ENCODE measurements around the gene ADGRB3. TPM values are rescaled to one million over a fixed set of nuclear protein-coding genes. Genes with fewer than 3 reads are reported as not detected.

Gene ADGRB3
- total RNA-seq, 6 donors from 2014 or later = 1.1 to 7.3 (median 3.0) TPM

- no peak for ATAC-seq (ENCODE audit: low FRiP score in 2 of 2)
- no peak for DNase-seq
- Histone ChIP-seq H3K27me3 (no peaks in the 10 kb centered on the region), H3K36me3 (no peaks in the 10 kb centered on the region), H3K4me3 (no peak overlapping the region), H3K4me1 (no peaks in the 10 kb centered on the region), H3K27ac (no peak overlapping the region), H3K9me3 (no peaks in the 10 kb centered on the region)
- no peak for TF ChIP-seq POLR2AphosphoS5 (IDR thresholded peaks at IDR 0.05)
- no peak for TF ChIP-seq CTCF (IDR thresholded peaks at IDR 0.05)
- TF ChIP-seq EP300 (IDR thresholded peaks at IDR 0.05) = no peak
- TF ChIP-seq POLR2A (IDR thresholded peaks at IDR 0.05) = no peak
- 68 to 72% methylated on average over 2 of the region's 2 CpGs for WGBS, 2 donors
Measured at GRCh38 chr6:68915586-68915985, 280.5 kb downstream of the ADGRB3 start.

DNA sequence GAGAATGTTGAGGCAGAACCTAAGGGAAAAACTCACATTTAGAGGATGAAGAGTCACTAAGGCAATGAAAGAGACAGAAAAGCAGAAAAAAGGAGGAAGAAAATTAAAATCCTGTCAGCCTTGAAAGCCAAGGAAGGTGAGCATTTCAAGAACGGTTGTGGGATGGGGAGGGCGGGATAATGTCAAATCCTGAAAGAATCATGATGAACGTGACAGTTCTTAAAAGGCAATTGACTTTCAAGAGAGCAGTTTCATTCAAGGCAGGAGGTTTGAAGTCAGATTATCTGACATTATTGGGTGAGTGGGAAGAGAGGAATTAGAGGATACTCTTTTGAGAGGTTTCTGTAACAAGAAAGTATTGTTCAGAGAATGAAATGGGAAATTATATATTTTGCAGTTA lies 284.5 kb downstream of the ADGRB3 start:
- no peaks in the 10 kb centered on the region for H3K27me3 ChIP-seq
- TF ChIP-seq CTCF (IDR thresholded peaks at IDR 0.05) = no peak
- TF ChIP-seq EP300 (IDR thresholded peaks at IDR 0.05) = no peak
- TF ChIP-seq POLR2A (IDR thresholded peaks at IDR 0.05) = no peak
- TF ChIP-seq POLR2AphosphoS5 (IDR thresholded peaks at IDR 0.05) = no peak
- 80 to 83% methylated on average over 3 of the region's 3 CpGs for WGBS, 2 donors
- no peak for DNase-seq
- no peaks in the 10 kb centered on the region for H3K36me3 ChIP-seq
- H3K4me1 ChIP-seq = no peaks in the 10 kb centered on the region
- H3K9me3 ChIP-seq = no peaks in the 10 kb centered on the region
- no peak overlapping the region for H3K4me3 ChIP-seq
- H3K27ac ChIP-seq = no peak overlapping the region
- ATAC-seq (ENCODE audit: low FRiP score in 2 of 2) = no peak

DNA sequence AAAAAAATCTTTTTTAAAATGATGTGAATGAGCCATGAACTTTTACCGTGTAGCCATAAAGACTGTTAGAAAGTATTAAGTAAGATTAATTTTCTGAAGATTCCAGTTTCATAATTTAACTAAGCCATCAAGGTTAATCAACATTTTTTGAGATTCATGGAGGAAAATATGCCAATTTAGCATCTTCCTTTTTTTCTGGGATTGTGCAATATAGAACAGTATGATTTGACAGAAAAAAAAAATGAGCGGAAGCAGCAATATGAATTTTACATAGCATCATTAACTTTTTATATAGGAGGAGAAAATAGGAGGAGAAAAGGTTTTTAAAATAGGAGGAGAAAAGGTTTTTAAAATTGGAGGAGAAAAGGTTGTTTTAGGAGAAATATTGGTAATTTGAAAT lies 306.3 kb downstream of the ADGRB3 start:
- TF ChIP-seq POLR2AphosphoS5 (IDR thresholded peaks at IDR 0.05) (no peak), EP300 (IDR thresholded peaks at IDR 0.05) (no peak), POLR2A (IDR thresholded peaks at IDR 0.05) (no peak), CTCF (IDR thresholded peaks at IDR 0.05) (no peak)
- DNase-seq = no peak
- Histone ChIP-seq H3K4me1 (no peaks in the 10 kb centered on the region), H3K27ac (no peak overlapping the region), H3K4me3 (no peak overlapping the region), H3K9me3 (no peaks in the 10 kb centered on the region), H3K36me3 (no peaks in the 10 kb centered on the region), H3K27me3 (no peaks in the 10 kb centered on the region)
- no peak for ATAC-seq (ENCODE audit: low FRiP score in 2 of 2)
- WGBS, 2 donors = 89 to 94% methylated on average over 2 of the region's 2 CpGs

- Histone ChIP-seq H3K4me1 (no peaks in the 10 kb centered on the region), H3K27me3 (no peaks in the 10 kb centered on the region), H3K27ac (no peak overlapping the region), H3K9me3 (no peaks in the 10 kb centered on the region), H3K4me3 (no peak overlapping the region), H3K36me3 (no peaks in the 10 kb centered on the region)
- no peak for TF ChIP-seq CTCF (IDR thresholded peaks at IDR 0.05)
- TF ChIP-seq POLR2A (IDR thresholded peaks at IDR 0.05) = no peak
- TF ChIP-seq POLR2AphosphoS5 (IDR thresholded peaks at IDR 0.05) = no peak
- TF ChIP-seq EP300 (IDR thresholded peaks at IDR 0.05) = no peak
- DNase-seq (no peak), ATAC-seq (ENCODE audit: low FRiP score in 2 of 2) (no peak)
- WGBS, 2 donors = 72 to 87% methylated on average over 5 of the region's 5 CpGs
Measured at GRCh38 chr6:68947721-68948120, 312.6 kb downstream of the ADGRB3 start.

DNA sequence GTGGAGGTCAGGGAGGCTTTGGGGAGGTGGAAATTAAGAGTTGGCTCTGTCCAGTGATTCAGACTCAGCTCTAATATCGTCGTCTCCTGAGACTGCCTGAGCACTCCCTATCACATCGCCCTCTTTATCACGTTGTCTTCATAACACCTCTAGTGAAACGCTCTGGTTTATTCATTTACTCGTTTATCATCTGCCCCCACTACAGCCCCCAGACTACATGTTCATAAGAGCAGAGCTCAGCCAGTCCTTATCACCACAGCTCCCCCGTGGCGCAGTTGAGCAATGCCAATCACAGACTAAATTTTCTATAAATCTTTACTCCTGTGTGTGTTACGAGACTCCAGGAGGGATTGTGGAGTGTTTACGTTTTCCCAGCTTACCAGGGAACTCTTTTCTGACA lies 316.2 kb downstream of the ADGRB3 start:
- WGBS, 2 donors = 42 to 47% methylated on average over 10 of the region's 10 CpGs
- Histone ChIP-seq H3K36me3 (no peaks in the 10 kb centered on the region), H3K27ac (no peak overlapping the region), H3K4me1 (no peaks in the 10 kb centered on the region), H3K9me3 (no peaks in the 10 kb centered on the region), H3K4me3 (no peak overlapping the region), H3K27me3 (no peaks in the 10 kb centered on the region)
- no peak for ATAC-seq (ENCODE audit: low FRiP score in 2 of 2)
- no peak for TF ChIP-seq CTCF (IDR thresholded peaks at IDR 0.05)
- TF ChIP-seq POLR2A (IDR thresholded peaks at IDR 0.05) = no peak
- no peak for TF ChIP-seq POLR2AphosphoS5 (IDR thresholded peaks at IDR 0.05)
- no peak for TF ChIP-seq EP300 (IDR thresholded peaks at IDR 0.05)
- DNase-seq = no peak

All from upper lobe of left lung (tissue), 6 donors.